GM21717 (cell line): Measurements from ENCODE around the gene FRMD4A.
"Not testable (repeated sequence)": the region's sequence is repeated elsewhere in the genome, so short reads cannot be mapped to it uniquely, and the experiment has no call there.

Experiments used
- ATAC-seq: cut with Tn5 transposase; IDR thresholded peaks from one replicate; pipeline ENCODE4 v1.9.1; 2021; ENCODE audit warnings: mild to moderate bottlenecking, moderate library complexity; ENCODE audit not compliant: unreplicated experiment

The FRMD4A gene

GRCh38 chr10:14158575-14158974 lies 172.1 kb downstream of the FRMD4A start:
- ATAC-seq = no peak

GRCh38 chr10:14156104-14156503 lies 174.6 kb downstream of the FRMD4A start:
- no peak for ATAC-seq

GRCh38 chr10:14153570-14154055 lies 177.1 kb downstream of the FRMD4A start:
- ATAC-seq = no peak

- no peak for ATAC-seq
Measured at GRCh38 chr10:14151571-14151970, 179.2 kb downstream of the FRMD4A start.

- no peak for ATAC-seq
Measured at GRCh38 chr10:14150526-14150925, 180.2 kb downstream of the FRMD4A start.

GRCh38 chr10:14146501-14146900 lies 184.2 kb downstream of the FRMD4A start:
- ATAC-seq = no peak

- ATAC-seq = no peak
Measured at GRCh38 chr10:14146025-14146424, 184.7 kb downstream of the FRMD4A start.

- ATAC-seq = no peak
Measured at GRCh38 chr10:14144451-14144850, 186.3 kb downstream of the FRMD4A start.

- ATAC-seq = no peak
Measured at GRCh38 chr10:14142606-14143250, 188.0 kb downstream of the FRMD4A start.

- ATAC-seq = no peak
Measured at GRCh38 chr10:14141283-14141682, 189.4 kb downstream of the FRMD4A start.

- ATAC-seq = no peak
Measured at GRCh38 chr10:14137391-14137790, 193.3 kb downstream of the FRMD4A start.

- not testable (repeated sequence) for ATAC-seq
Measured at GRCh38 chr10:14135196-14135595, 195.5 kb downstream of the FRMD4A start.

GRCh38 chr10:14134275-14134674 lies 196.4 kb downstream of the FRMD4A start:
- ATAC-seq = no peak

GRCh38 chr10:14131261-14131960 lies 199.3 kb downstream of the FRMD4A start:
- ATAC-seq = no peak

GRCh38 chr10:14129770-14130169 lies 201.0 kb downstream of the FRMD4A start:
- no peak for ATAC-seq

- ATAC-seq = no peak
Measured at GRCh38 chr10:14128519-14128918, 202.2 kb downstream of the FRMD4A start.

GRCh38 chr10:14126697-14127440 lies 203.9 kb downstream of the FRMD4A start:
- no peak for ATAC-seq

- no peak for ATAC-seq
Measured at GRCh38 chr10:14125564-14125963, 205.2 kb downstream of the FRMD4A start.

GRCh38 chr10:14124941-14125340 lies 205.8 kb downstream of the FRMD4A start:
- no peak for ATAC-seq

- ATAC-seq = no peak
Measured at GRCh38 chr10:14123139-14123538, 207.6 kb downstream of the FRMD4A start.

- ATAC-seq = no peak
Measured at GRCh38 chr10:14120812-14121211, 209.9 kb downstream of the FRMD4A start.

GRCh38 chr10:14118953-14119352 lies 211.8 kb downstream of the FRMD4A start:
- no peak for ATAC-seq
